GM21423 (cell line): ENCODE measurements around the gene TEAD3.
"Not testable (repeated sequence)": the region's sequence is repeated elsewhere in the genome, so short reads cannot be mapped to it uniquely, and the experiment has no call there.

Source experiments
- ATAC-seq: cut with Tn5 transposase; IDR thresholded peaks from one replicate; pipeline ENCODE4 v1.9.1; 2021; ENCODE audit warnings: mild to moderate bottlenecking, moderate library complexity; ENCODE audit not compliant: unreplicated experiment

TEAD3 gene

GRCh38 chr6:35496841-35497570, at the start of gene TEAD3:
TEAD3 (minus strand) TSS chr6:35497079.
- no peak for ATAC-seq

GRCh38 chr6:35544769-35545361, 48.0 kb upstream of the TEAD3 start:
- ATAC-seq: no peak

- no peak for ATAC-seq
Observed at GRCh38 chr6:35543459-35544193, 46.7 kb upstream of the TEAD3 start.

DNA sequence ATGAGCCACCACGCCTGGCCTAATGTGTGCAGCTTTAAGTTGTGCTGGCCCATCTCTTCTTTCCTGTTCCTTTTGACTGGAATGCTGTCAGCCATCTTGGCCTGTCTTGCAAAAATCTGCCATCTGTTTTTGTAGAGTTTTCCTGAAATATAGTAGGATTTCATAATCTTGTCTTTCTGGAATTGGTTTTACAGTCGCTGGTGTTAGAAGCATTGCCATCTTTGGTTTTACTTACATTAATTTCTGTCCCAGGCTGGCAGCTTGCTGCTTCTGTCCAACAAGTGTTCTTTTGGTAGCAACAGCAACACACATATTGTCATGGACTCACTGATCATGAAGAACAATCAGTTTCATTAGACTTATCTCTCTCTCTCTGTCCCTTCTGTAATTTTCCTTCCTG, 45.0 kb upstream of the TEAD3 start:
- ATAC-seq: no peak

DNA sequence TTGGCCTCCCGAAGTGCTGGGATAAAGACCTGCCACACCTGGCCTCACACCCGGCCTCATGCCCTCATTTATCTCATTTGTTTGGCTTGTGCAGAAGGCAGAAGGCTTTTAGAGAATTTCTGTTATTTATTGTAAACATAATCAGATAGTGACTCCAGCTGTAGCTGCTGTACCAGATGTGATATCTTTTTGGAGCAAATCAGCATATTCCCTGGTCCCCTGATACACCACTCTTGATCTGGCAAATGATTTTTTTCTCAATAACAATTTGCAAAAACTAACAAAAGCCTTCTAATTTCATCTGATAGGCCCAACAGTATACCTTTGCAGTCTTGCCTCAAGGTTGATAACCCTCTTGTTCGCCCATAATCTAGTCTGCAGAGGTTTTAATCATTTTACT, 42.3 kb upstream of the TEAD3 start:
- no peak for ATAC-seq

GRCh38 chr6:35535847-35536246, 39.0 kb upstream of the TEAD3 start:
- ATAC-seq: not testable (repeated sequence)

- ATAC-seq: no peak
Observed at GRCh38 chr6:35534407-35535170, 37.7 kb upstream of the TEAD3 start.

GRCh38 chr6:35533981-35534380, 37.1 kb upstream of the TEAD3 start:
- ATAC-seq: no peak

DNA sequence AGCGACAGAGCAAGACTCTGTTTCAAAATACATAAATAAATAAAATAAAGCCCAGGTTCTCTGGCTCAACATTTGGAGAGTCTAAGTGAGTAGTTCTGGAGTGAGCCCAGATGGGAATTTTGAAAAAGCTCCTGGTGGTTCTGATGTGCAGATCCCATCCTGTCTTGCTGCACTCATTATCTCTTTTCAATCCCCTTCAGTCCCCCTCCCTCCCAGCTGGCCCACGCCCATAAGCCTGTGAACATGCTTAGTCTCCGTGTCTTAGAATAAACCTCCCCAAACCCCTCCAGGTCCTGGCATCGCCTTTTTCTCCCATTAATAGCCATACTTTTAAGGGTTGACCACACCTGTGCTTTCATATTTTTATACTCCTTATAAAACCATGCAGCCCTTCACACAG, 35.2 kb upstream of the TEAD3 start:
- ATAC-seq: no peak

GRCh38 chr6:35524380-35525020, 27.6 kb upstream of the TEAD3 start:
- ATAC-seq: no peak

- ATAC-seq: no peak
Observed at GRCh38 chr6:35522660-35523658, 26.1 kb upstream of the TEAD3 start.

- ATAC-seq: no peak
Observed at GRCh38 chr6:35522151-35522550, 25.3 kb upstream of the TEAD3 start.

DNA sequence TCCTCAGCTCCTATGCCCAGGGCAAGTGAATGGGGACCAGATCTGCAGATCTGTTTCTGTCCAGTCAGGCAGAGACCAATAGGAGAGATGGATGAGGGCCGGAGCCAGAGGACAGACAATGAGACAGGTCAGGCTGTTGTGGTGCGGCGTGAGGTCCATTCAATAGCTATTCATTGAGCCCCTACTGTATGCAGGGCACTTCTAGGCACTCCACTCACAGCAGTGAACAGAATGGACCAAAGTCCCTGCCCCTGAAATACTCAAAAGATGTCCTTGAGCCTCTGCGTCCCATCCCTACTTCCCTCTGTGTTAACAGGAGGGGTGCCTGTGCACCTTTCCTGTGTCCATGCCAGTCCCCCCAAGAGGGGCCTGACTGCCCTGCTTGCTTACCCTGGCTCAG, 24.4 kb upstream of the TEAD3 start:
- no peak for ATAC-seq

- no peak for ATAC-seq
Observed at GRCh38 chr6:35519313-35520015, 22.6 kb upstream of the TEAD3 start.

DNA sequence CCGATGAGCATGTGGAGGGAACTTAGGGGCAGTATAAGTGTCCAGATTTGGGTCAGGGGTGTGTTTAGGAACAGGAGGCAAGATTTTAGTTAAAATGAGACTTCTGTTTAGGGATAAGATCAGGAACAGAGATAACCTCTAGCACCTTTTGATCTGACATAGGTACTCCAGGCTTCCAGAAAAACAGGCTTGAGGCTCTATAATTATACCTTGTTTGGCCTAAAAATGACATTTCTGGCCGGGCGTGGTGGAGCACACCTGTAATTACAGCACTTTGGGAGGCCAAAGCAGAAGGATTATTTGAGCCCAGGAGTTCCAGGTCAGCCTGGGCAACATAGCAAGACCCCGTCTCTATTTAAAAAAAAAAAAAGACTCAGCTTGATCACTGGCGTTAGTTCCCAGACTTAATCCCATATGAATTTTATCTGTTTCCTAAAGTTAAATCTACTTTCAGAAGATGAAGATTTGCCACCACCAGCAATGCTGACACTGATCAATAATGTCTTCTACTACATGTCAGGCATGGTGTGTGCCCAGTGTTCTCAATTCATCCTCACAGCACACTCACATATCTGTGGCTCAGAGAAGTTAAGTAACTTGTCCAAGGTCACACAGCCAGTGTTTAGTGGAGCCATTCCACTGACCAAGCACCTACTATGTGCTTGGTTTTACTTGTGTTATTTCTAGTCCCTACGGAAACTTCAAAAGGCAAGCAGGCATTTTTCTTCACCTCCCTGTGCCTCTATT, 21.9 kb upstream of the TEAD3 start:
- no peak for ATAC-seq

- not testable (repeated sequence) for ATAC-seq
Observed at GRCh38 chr6:35517978-35518377, 21.1 kb upstream of the TEAD3 start.

- no peak for ATAC-seq
Observed at GRCh38 chr6:35516712-35517111, 19.8 kb upstream of the TEAD3 start.

DNA sequence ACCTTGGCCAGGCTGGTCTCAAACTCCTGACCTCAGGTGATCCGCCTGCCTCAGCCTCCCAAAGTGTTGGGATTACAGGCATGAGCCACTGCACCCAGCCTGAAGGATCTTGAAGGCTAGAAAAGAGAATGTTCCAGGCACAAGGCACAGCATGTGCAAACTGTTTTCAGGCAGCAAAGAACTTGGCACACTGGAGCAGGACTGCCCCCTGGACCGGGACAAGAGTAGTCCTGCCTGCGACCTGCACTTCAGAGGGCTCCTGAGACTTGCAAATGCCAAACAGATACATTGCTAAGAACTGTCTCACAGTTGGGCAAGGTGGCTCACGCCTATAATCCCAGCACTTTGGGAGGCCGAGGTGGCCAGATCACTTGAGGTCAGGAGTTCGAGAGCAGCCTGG, 19.1 kb upstream of the TEAD3 start:
- ATAC-seq: not testable (repeated sequence)
